Measurements from ENCODE around the gene MAS1L.

The MAS1L gene

GRCh38 chr6:29461021-29461814 is 26.5 kb downstream of the MAS1L start:
- no peaks in the 10 kb centered on the region for H3K36me3 ChIP-seq (ENCODE audit: control insufficient read depth, low read length)

GRCh38 chr6:29456971-29457370 is 30.8 kb downstream of the MAS1L start, which contains the start of the genes OR11A1 and OR2H1:
Gene OR11A1 (minus strand): TSS chr6:29457071. CDS start chr6:29427641, 29,430 bp downstream.
Gene OR2H1 (plus strand): TSS chr6:29457155. CDS start chr6:29461770, 4,615 bp downstream.
- Histone ChIP-seq H3K36me3 (ENCODE audit: control insufficient read depth, low read length) (no peaks in the 10 kb centered on the region), H3K4me2 (ENCODE audit: low read length) (no peak within 1 kb of the TSS), H3F3A (ENCODE audit: control insufficient read depth, insufficient read depth) (no peaks in the 10 kb centered on the region), H4K20me1 (ENCODE audit: control insufficient read depth, insufficient read depth, low read depth, low read length) (no peaks in the 10 kb centered on the region), H3K4me3 (ENCODE audit: low read length) (no peak within 1 kb of the TSS), H3K27me3 (ENCODE audit: control insufficient read depth, low read length) (no peaks in the 10 kb centered on the region), H3K9me2 (replicated peaks; ENCODE audit: control insufficient read depth, low read length) (no peaks in the 10 kb centered on the region), H3K4me1 (ENCODE audit: control insufficient read depth, low read length) (no peaks in the 10 kb centered on the region), H3K9me3 (ENCODE audit: control insufficient read depth, insufficient read depth, low read length) (no peaks in the 10 kb centered on the region), H3K79me2 (ENCODE audit: control insufficient read depth, low read length) (no peaks in the 10 kb centered on the region), H3K27ac (ENCODE audit: low read depth, low read length) (no peak within 1 kb of the TSS)
- TF ChIP-seq CTCF (IDR thresholded peaks at IDR 0.05; ENCODE audit: low read depth, low read length, poor library complexity, severe bottlenecking) (no peak), EZH2phosphoT487 (IDR thresholded peaks at IDR 0.05; ENCODE audit: borderline replicate concordance, low read length) (no peak)

More at GRCh38 chr6:29461021-29461814, 26.5 kb downstream of the MAS1L start:
- no peak for TF ChIP-seq CTCF (IDR thresholded peaks at IDR 0.05; ENCODE audit: low read depth, low read length, poor library complexity, severe bottlenecking)
- no peak for TF ChIP-seq EZH2phosphoT487 (IDR thresholded peaks at IDR 0.05; ENCODE audit: borderline replicate concordance, low read length)
- H3K4me1 ChIP-seq (ENCODE audit: control insufficient read depth, low read length) = no peaks in the 10 kb centered on the region
- H3K9me3 ChIP-seq (ENCODE audit: control insufficient read depth, insufficient read depth, low read length) = no peaks in the 10 kb centered on the region
- no peaks in the 10 kb centered on the region for H3K27me3 ChIP-seq (ENCODE audit: control insufficient read depth, low read length)
- no peak overlapping the region for H3K4me3 ChIP-seq (ENCODE audit: low read length)
- H3K79me2 ChIP-seq (ENCODE audit: control insufficient read depth, low read length) = no peaks in the 10 kb centered on the region
- no peaks in the 10 kb centered on the region for H4K20me1 ChIP-seq (ENCODE audit: control insufficient read depth, insufficient read depth, low read depth, low read length)
- no peak overlapping the region for H3K27ac ChIP-seq (ENCODE audit: low read depth, low read length)
- H3K4me2 ChIP-seq (ENCODE audit: low read length) = no peak overlapping the region
- H3K9me2 ChIP-seq (replicated peaks; ENCODE audit: control insufficient read depth, low read length) = no peaks in the 10 kb centered on the region
- H3F3A ChIP-seq (ENCODE audit: control insufficient read depth, insufficient read depth) = no peaks in the 10 kb centered on the region

DNA sequence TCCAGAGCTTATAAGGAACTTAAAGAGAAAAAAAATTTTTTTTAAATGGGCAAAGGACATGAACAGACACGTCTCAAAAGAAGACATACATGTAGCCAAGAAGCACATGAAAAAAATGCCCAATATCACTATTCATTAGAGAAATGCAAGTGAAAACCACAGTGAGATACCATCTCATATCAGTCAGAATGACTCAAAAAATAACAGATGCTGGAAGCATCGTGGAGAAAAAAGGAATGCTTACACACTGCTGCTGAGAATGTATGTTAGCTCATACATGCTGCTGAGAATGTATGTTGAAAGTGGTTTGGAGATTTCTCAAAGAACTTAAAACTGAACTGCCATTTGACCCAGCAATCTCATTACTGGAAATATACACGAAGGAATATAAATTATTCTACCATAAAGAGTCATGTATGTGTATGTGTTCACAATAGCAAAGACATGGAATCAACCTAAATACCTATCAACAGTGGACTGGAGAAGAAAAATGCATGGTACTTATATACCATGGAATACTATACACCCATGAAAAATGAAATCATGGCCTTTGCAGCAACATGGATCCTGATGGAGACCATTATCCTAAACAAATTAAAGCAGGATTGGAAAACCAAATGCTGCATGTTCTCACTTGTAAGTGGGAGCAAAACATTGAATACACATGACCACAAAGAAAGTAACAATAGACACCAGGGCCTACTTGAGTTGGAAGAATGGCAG is 36.1 kb downstream of the MAS1L start:
- Histone ChIP-seq H3F3A (ENCODE audit: control insufficient read depth, insufficient read depth) (no peaks in the 10 kb centered on the region), H3K27ac (ENCODE audit: low read depth, low read length) (no peak overlapping the region)

More for the DNA sequence above, 36.1 kb downstream of the MAS1L start:
- TF ChIP-seq CTCF (IDR thresholded peaks at IDR 0.05; ENCODE audit: low read depth, low read length, poor library complexity, severe bottlenecking) (no peak), EZH2phosphoT487 (IDR thresholded peaks at IDR 0.05; ENCODE audit: borderline replicate concordance, low read length) (no peak)
- Histone ChIP-seq H3K4me2 (ENCODE audit: low read length) (no peak overlapping the region), H3K27me3 (ENCODE audit: control insufficient read depth, low read length) (no peaks in the 10 kb centered on the region), H3K36me3 (ENCODE audit: control insufficient read depth, low read length) (no peaks in the 10 kb centered on the region), H3K9me2 (replicated peaks; ENCODE audit: control insufficient read depth, low read length) (no peaks in the 10 kb centered on the region), H3K4me1 (ENCODE audit: control insufficient read depth, low read length) (no peaks in the 10 kb centered on the region), H3K4me3 (ENCODE audit: low read length) (no peak overlapping the region), H3K9me3 (ENCODE audit: control insufficient read depth, insufficient read depth, low read length) (no peaks in the 10 kb centered on the region), H3K79me2 (ENCODE audit: control insufficient read depth, low read length) (no peaks in the 10 kb centered on the region), H4K20me1 (ENCODE audit: control insufficient read depth, insufficient read depth, low read depth, low read length) (no peaks in the 10 kb centered on the region)
